Mammary microvascular endothelial cell (primary cell): ENCODE measurements around the gene ZNF619. TPM values are rescaled to one million over a fixed set of nuclear protein-coding genes. Genes with fewer than 3 reads are reported as not detected.

Experiments used
- total RNA-seq: library from RNA; depleted of rRNA; stranded (reverse); fragments of >200 nt; gene quantifications from 2 replicates; pipeline ENCODE4 v1.2.3, GENCODE V29; 2015

The ZNF619 gene
- total RNA-seq, result 3.4 and 3.7 TPM in 2 replicates

GRCh38 chr3:40476478-40477470, at the start of gene ZNF619:
Gene ZNF619 (plus strand): TSS chr3:40477122. CDS start chr3:40477980, 858 bp downstream.

GRCh38 chr3:40456940-40457823, 19.7 kb upstream of the ZNF619 start, which contains the start of gene RPL14:
Gene RPL14 (plus strand): TSS chr3:40457339. CDS start chr3:40457472, 133 bp downstream.

GRCh38 chr3:40505599-40506462, 28.9 kb downstream of the ZNF619 start, which contains the start of gene ZNF620:
Gene ZNF620 (plus strand): TSS chr3:40506039. CDS start chr3:40506353, 314 bp downstream.

GRCh38 chr3:40524568-40525285, 47.8 kb downstream of the ZNF619 start, which contains the start of gene ZNF621:
Gene ZNF621 (plus strand): TSS chr3:40524960. CDS start chr3:40525841, 881 bp downstream.

Other genes starting within 250 kb of the ZNF619 start
- 21.9 and 22.5 TPM in 2 replicates for gene EIF1B, start 167.4 kb upstream of the ZNF619 start, total RNA-seq
- gene ENTPD3, start 89.9 kb upstream of the ZNF619 start, total RNA-seq, result not detected in 2 replicates
- gene RPL14, start 19.8 kb upstream of the ZNF619 start, total RNA-seq, result 348 and 350 TPM in 2 replicates
- gene ZNF620, start 28.9 kb downstream of the ZNF619 start, total RNA-seq, result 4.6 and 5.1 TPM in 2 replicates
- 6.9 and 8.2 TPM in 2 replicates for gene ZNF621, start 47.8 kb downstream of the ZNF619 start, total RNA-seq